HG02678 (cell line): Measurements from ENCODE around the gene TAS2R39.

Source experiments
- ATAC-seq: cut with Tn5 transposase; IDR thresholded peaks from one replicate; pipeline ENCODE4 v1.9.1; 2021; ENCODE audit warnings: mild to moderate bottlenecking, moderate library complexity; ENCODE audit not compliant: unreplicated experiment

The TAS2R39 gene

GRCh38 chr7:143214789-143215679 lies 31.8 kb downstream of the TAS2R39 start:
- ATAC-seq, result peak; percentile 89

- no peak for ATAC-seq
Observed at GRCh38 chr7:143216151-143216550, 32.9 kb downstream of the TAS2R39 start.

GRCh38 chr7:143216686-143217085 lies 33.5 kb downstream of the TAS2R39 start:
- ATAC-seq, result no peak

GRCh38 chr7:143217806-143218205 lies 34.6 kb downstream of the TAS2R39 start:
- ATAC-seq, result no peak

- ATAC-seq, result no peak
Observed at GRCh38 chr7:143221286-143221685, 38.1 kb downstream of the TAS2R39 start.

GRCh38 chr7:143221737-143222136 lies 38.5 kb downstream of the TAS2R39 start, which contains the start of gene TAS2R40:
TSS of gene TAS2R40 (plus strand) at chr7:143222037. CDS start at chr7:143222079, 42 bp downstream.
- ATAC-seq, result no peak

GRCh38 chr7:143222782-143223181 lies 39.6 kb downstream of the TAS2R39 start:
- ATAC-seq, result no peak

- no peak for ATAC-seq
Observed at GRCh38 chr7:143223784-143224183, 40.6 kb downstream of the TAS2R39 start.

- ATAC-seq, result no peak
Observed at GRCh38 chr7:143225047-143225446, 41.8 kb downstream of the TAS2R39 start.

- ATAC-seq, result no peak
Observed at GRCh38 chr7:143227806-143228205, 44.6 kb downstream of the TAS2R39 start.

GRCh38 chr7:143229054-143229790 lies 46.0 kb downstream of the TAS2R39 start:
- ATAC-seq, result no peak

GRCh38 chr7:143230602-143231457 lies 47.6 kb downstream of the TAS2R39 start:
- ATAC-seq, result no peak
